ENCODE results near the gene CLDN4.
"Not testable (repeated sequence)": the region's sequence is repeated elsewhere in the genome, so short reads cannot be mapped to it uniquely, and the experiment has no call there.

- TF ChIP-seq YY1 (IDR thresholded peaks at IDR 0.05; ENCODE audit: insufficient read depth, insufficient read length); SUZ12 (IDR thresholded peaks at IDR 0.05; ENCODE audit: extremely low read depth, insufficient read depth, insufficient read length): not testable (repeated sequence)
These were observed 34.1 kb upstream of the CLDN4 start for GRCh38 chr7:73796656-73797055.
